Mesenchymal stem cell (in vitro differentiated cells and primary cell): Measurements from ENCODE around the gene GPR179.

ENCODE experiments used
- DNase-seq: peaks from one replicate; pipeline ENCODE4 v3.0.0-alpha.2; 2013
- H2AFZ ChIP-seq: one replicate; pipeline ENCODE4 v1.6.1; 2013; ENCODE audit warnings: low read depth, mild to moderate bottlenecking, control low read depth, inconsistent platforms, low read length, moderate library complexity
- H2AK5ac ChIP-seq: 2 replicates; pipeline ENCODE4 v1.6.1; 2013; ENCODE audit warnings: low read length, moderate library complexity, mild to moderate bottlenecking, inconsistent platforms; ENCODE audit not compliant: severe bottlenecking
- H2BK120ac ChIP-seq: one replicate; pipeline ENCODE4 v1.6.1; 2013; ENCODE audit warnings: low read depth, mild to moderate bottlenecking, inconsistent platforms, low read length, moderate library complexity
- H2BK12ac ChIP-seq, 2 experiments: one replicate each; pipeline ENCODE4 v1.6.1; 2013; ENCODE audit warnings: inconsistent platforms in 2 of 2, low read length in 2 of 2, mild to moderate bottlenecking in 2 of 2, moderate library complexity in 2 of 2, control low read depth in 1 of 2
- H2BK15ac ChIP-seq: one replicate; pipeline ENCODE4 v1.6.1; 2013; ENCODE audit warnings: mild to moderate bottlenecking, low read depth, inconsistent platforms; ENCODE audit not compliant: poor library complexity, severe bottlenecking
- H2BK5ac ChIP-seq: 2 replicates; pipeline ENCODE4 v1.6.1; 2013; ENCODE audit warnings: low read depth, mild to moderate bottlenecking, low read length, control low read depth, inconsistent platforms; ENCODE audit not compliant: poor library complexity, severe bottlenecking
- H3K14ac ChIP-seq, 2 experiments: one replicate each; pipeline ENCODE4 v1.6.1; 2013; ENCODE audit warnings: inconsistent platforms in 2 of 2, low read length in 2 of 2, control low read depth in 1 of 2, mild to moderate bottlenecking in 1 of 2, moderate library complexity in 1 of 2
- H3K18ac ChIP-seq, 2 experiments: one replicate each; pipeline ENCODE4 v1.6.1; 2013; ENCODE audit warnings: inconsistent platforms in 2 of 2, low read length in 2 of 2, control low read depth in 1 of 2, low read depth in 1 of 2, mild to moderate bottlenecking in 1 of 2
- H3K23ac ChIP-seq, 2 experiments: one replicate each; pipeline ENCODE4 v1.6.1; 2013; ENCODE audit warnings: inconsistent platforms in 2 of 2, low read length in 2 of 2, mild to moderate bottlenecking in 2 of 2, moderate library complexity in 2 of 2, control low read depth in 1 of 2
- H3K27ac ChIP-seq: 2 replicates; pipeline ENCODE4 v1.5.1; 2013; ENCODE audit warnings: mild to moderate bottlenecking, moderate library complexity, low read length, control low read depth, inconsistent platforms; ENCODE audit not compliant: poor library complexity, severe bottlenecking
- H3K27me3 ChIP-seq, 2 experiments: 2 replicates each; pipeline versions ENCODE4 v1.6.1 to v1.7.0; 2013; ENCODE audit warnings: low read length in 2 of 2, mild to moderate bottlenecking in 2 of 2, moderate library complexity in 2 of 2, control low read depth in 1 of 2, inconsistent platforms in 1 of 2; ENCODE audit not compliant: control insufficient read depth in 1 of 2, insufficient read depth in 1 of 2
- H3K36me3 ChIP-seq, 2 experiments: 2 replicates each; pipeline versions ENCODE4 v1.6.1 to v1.7.0; 2013; ENCODE audit warnings: low read length in 2 of 2, control low read depth in 1 of 2, inconsistent platforms in 1 of 2, low read depth in 1 of 2, mild to moderate bottlenecking in 1 of 2; ENCODE audit not compliant: insufficient read depth in 2 of 2, control insufficient read depth in 1 of 2
- H3K4ac ChIP-seq, 2 experiments: one replicate each; pipeline ENCODE4 v1.6.1; 2013; ENCODE audit warnings: inconsistent platforms in 2 of 2, low read length in 2 of 2, mild to moderate bottlenecking in 2 of 2, moderate library complexity in 2 of 2, control low read depth in 1 of 2, low read depth in 1 of 2
- H3K4me1 ChIP-seq: 2 replicates; pipeline ENCODE4 v1.6.1; 2013; ENCODE audit warnings: low read depth, low read length, control low read depth; ENCODE audit not compliant: control insufficient read depth, insufficient read depth
- H3K4me2 ChIP-seq: 2 replicates; pipeline ENCODE4 v1.6.1; 2013; ENCODE audit warnings: low read length, mild to moderate bottlenecking, inconsistent platforms; ENCODE audit not compliant: poor library complexity, severe bottlenecking
- H3K4me3 ChIP-seq, 2 experiments: 2 replicates each; pipeline versions ENCODE4 v1.5.1 to v1.7.0; 2013; ENCODE audit warnings: low read length in 2 of 2, mild to moderate bottlenecking in 2 of 2, control low read depth in 1 of 2, low read depth in 1 of 2; ENCODE audit not compliant: insufficient read depth in 1 of 2
- H3K79me1 ChIP-seq: replicated peaks from 2 replicates; pipeline ENCODE4 v1.6.1; 2013; ENCODE audit warnings: mild to moderate bottlenecking, control low read depth, low read length, inconsistent platforms; ENCODE audit not compliant: poor library complexity, severe bottlenecking
- H3K9ac ChIP-seq: 2 replicates; pipeline ENCODE4 v1.7.0; 2013; ENCODE audit warnings: mild to moderate bottlenecking, low read length, moderate library complexity
- H3K9me3 ChIP-seq: 2 replicates; pipeline ENCODE4 v1.7.0; 2013; ENCODE audit warnings: mild to moderate bottlenecking, low read length; ENCODE audit not compliant: control insufficient read depth
- H4K8ac ChIP-seq: one replicate; pipeline ENCODE4 v1.6.1; 2013; ENCODE audit warnings: inconsistent platforms, mild to moderate bottlenecking, low read length, moderate library complexity
- H4K91ac ChIP-seq: one replicate; pipeline ENCODE4 v1.6.1; 2013; ENCODE audit warnings: mild to moderate bottlenecking, low read length, inconsistent platforms
- WGBS: methylation state at CpG from one replicate; pipeline ENCODE4 v1.1.7; 2013; ENCODE audit warnings: mixed read lengths; 5-methylcytosine and 5-hydroxymethylcytosine counted together

GPR179 gene

GRCh38 chr17:38327936-38328335 lies 15.8 kb downstream of the GPR179 start:
- H3K4ac ChIP-seq = no peak overlapping the region
- peaks cover 49 to 53% of the 10 kb centered on the region in 2 experiments for H3K27me3 ChIP-seq
- H3K9ac ChIP-seq = no peak overlapping the region
- no peak overlapping the region for H3K27ac ChIP-seq
- H3K18ac ChIP-seq = no peak overlapping the region
- no peak overlapping the region for H3K23ac ChIP-seq
- no peak overlapping the region for H2BK120ac ChIP-seq
- H2AK5ac ChIP-seq = no peak overlapping the region
- H4K8ac ChIP-seq = no peak overlapping the region
- no peak for DNase-seq
- H2AFZ ChIP-seq = no peak overlapping the region
- H2BK5ac ChIP-seq = no peak overlapping the region
- H3K9me3 ChIP-seq = no peaks in the 10 kb centered on the region
- no peak overlapping the region for H3K14ac ChIP-seq
- H4K91ac ChIP-seq = no peak overlapping the region
- H2BK15ac ChIP-seq = no peak overlapping the region
- H3K4me2 ChIP-seq = no peak overlapping the region
- 67% methylated on average over 1 of the region's 1 CpG for WGBS
- no peak overlapping the region for H2BK12ac ChIP-seq
- no peaks in the 10 kb centered on the region for H3K79me1 ChIP-seq
- H3K4me1 ChIP-seq = peaks cover 4% of the 10 kb centered on the region
- peaks cover 0 to 12% of the 10 kb centered on the region in 2 experiments for H3K36me3 ChIP-seq
- no peak overlapping the region for H3K4me3 ChIP-seq

DNA sequence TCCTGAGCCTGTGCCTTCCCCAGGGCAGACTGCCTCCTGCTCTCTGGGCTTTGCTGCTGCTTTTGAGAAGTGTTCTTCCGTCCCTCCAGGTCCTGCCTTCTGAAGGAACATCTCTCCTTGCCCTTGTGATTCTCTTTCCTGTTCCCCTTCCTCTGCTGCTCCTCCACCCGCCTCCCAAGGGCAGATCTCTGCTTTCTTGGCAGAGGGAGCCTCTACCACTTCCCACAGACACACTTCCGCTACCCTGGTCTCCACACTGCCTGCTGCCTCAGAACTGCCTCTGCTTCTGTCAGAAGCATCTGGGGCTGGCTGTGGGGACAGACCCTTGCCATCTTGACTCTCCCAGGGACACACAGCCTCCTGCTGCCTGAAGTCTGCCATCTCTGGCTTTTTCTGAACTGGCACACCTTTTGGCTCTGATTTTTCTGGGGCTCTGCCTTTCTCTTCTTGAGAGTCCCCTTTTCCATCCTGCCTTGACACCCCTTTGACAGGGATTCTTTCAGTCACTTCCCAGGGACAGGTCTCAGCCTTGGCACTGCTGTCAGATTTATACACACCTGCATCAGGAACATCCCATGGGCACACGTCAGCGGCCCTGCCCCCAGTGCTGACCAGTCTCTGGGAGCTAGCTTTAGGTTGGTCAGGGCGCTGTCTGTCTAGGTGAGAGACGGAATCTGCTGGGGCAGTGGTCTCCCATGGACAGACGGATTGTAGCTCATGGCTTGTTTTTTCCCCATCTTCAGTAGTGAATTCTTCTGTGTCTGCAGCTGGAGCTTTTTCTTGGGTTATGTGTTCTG lies 16.6 kb downstream of the GPR179 start:
- H3K4me3 ChIP-seq = no peak overlapping the region
- no peak overlapping the region for H3K4ac ChIP-seq
- no peak overlapping the region for H3K23ac ChIP-seq
- H3K18ac ChIP-seq = no peak overlapping the region
- no peak overlapping the region for H4K91ac ChIP-seq
- H3K4me1 ChIP-seq = peaks cover 4% of the 10 kb centered on the region
- no peak overlapping the region for H4K8ac ChIP-seq
- no peak overlapping the region for H2BK120ac ChIP-seq
- no peak overlapping the region for H3K4me2 ChIP-seq
- no peak overlapping the region for H2BK15ac ChIP-seq
- no peak overlapping the region for H2AFZ ChIP-seq
- H3K9me3 ChIP-seq = no peaks in the 10 kb centered on the region
- peaks cover 42 to 46% of the 10 kb centered on the region in 2 experiments for H3K27me3 ChIP-seq
- DNase-seq = no peak
- H2AK5ac ChIP-seq = no peak overlapping the region
- H3K9ac ChIP-seq = no peak overlapping the region
- H3K36me3 ChIP-seq = peaks cover 4 to 18% of the 10 kb centered on the region in 2 experiments
- no peaks in the 10 kb centered on the region for H3K79me1 ChIP-seq
- H3K27ac ChIP-seq = no peak overlapping the region
- no peak overlapping the region for H2BK12ac ChIP-seq
- 94% methylated on average over 8 of the region's 8 CpGs for WGBS
- H2BK5ac ChIP-seq = no peak overlapping the region
- H3K14ac ChIP-seq = no peak overlapping the region

DNA sequence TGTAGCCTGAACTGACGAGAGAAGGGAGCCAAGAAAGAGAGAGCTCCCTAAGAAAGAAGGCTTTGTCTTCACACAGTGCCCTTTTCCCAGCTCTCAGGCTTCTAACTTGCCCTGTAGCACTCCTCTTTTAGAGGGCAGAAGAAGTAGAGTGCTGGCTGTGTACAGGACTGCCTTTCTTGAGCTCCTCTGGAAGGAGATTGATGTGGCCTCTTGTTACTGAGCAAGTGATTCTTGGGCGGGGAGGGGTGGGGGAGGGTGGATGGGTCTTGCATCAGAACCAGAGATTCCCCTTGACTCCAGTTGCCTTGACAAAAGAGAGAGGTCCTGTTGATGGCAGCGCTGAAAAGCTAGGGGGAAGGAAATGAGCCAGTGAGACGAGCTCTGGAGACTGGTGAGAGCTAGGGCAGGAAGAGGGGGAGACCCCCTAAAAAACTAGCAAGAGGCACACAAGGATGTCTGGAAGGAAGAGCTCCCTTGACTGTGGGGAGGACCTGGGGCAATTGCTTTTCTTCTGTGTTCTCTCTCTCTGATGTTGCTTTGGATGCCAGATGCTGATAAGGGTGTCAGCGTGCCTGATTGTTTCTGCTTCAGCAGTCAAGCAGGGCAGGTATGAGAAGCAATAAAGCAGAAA lies 18.4 kb downstream of the GPR179 start:
- peaks cover 4% of the 10 kb centered on the region for H3K4me1 ChIP-seq
- no peak for DNase-seq
- no peak overlapping the region for H3K14ac ChIP-seq
- no peak overlapping the region for H3K4me2 ChIP-seq
- no peak overlapping the region for H4K91ac ChIP-seq
- H3K9me3 ChIP-seq = no peaks in the 10 kb centered on the region
- H3K79me1 ChIP-seq = no peaks in the 10 kb centered on the region
- H2AK5ac ChIP-seq = no peak overlapping the region
- no peak overlapping the region for H2BK12ac ChIP-seq
- no peak overlapping the region for H3K4ac ChIP-seq
- WGBS = 71% methylated on average over 5 of the region's 5 CpGs
- H3K9ac ChIP-seq = no peak overlapping the region
- no peak overlapping the region for H2BK15ac ChIP-seq
- peaks cover 28 to 37% of the 10 kb centered on the region in 2 experiments for H3K27me3 ChIP-seq
- no peak overlapping the region for H2BK120ac ChIP-seq
- no peak overlapping the region for H3K27ac ChIP-seq
- H2AFZ ChIP-seq = no peak overlapping the region
- no peak overlapping the region for H2BK5ac ChIP-seq
- H3K36me3 ChIP-seq = peaks cover 11 to 29% of the 10 kb centered on the region in 2 experiments
- no peak overlapping the region for H3K4me3 ChIP-seq
- no peak overlapping the region for H4K8ac ChIP-seq
- H3K18ac ChIP-seq = no peak overlapping the region
- no peak overlapping the region for H3K23ac ChIP-seq

GRCh38 chr17:38324772-38325171 lies 19.0 kb downstream of the GPR179 start:
- Histone ChIP-seq H2AK5ac (no peak overlapping the region), H3K18ac (no peak overlapping the region), H3K23ac (no peak overlapping the region), H3K27me3 (peaks cover 22 to 32% of the 10 kb centered on the region in 2 experiments), H2BK120ac (no peak overlapping the region), H3K9ac (no peak overlapping the region), H2BK15ac (no peak overlapping the region), H4K8ac (no peak overlapping the region), H3K9me3 (no peaks in the 10 kb centered on the region), H3K4ac (no peak overlapping the region), H4K91ac (no peak overlapping the region), H2BK5ac (no peak overlapping the region), H3K79me1 (no peaks in the 10 kb centered on the region), H3K4me3 (no peak overlapping the region), H3K4me2 (no peak overlapping the region), H3K14ac (no peak overlapping the region), H3K4me1 (peaks cover 4% of the 10 kb centered on the region), H3K27ac (no peak overlapping the region), H3K36me3 (peaks cover 13 to 32% of the 10 kb centered on the region in 2 experiments), H2AFZ (no peak overlapping the region), H2BK12ac (no peak overlapping the region)
- DNase-seq = no peak
- 97% methylated on average over 2 of the region's 2 CpGs for WGBS
